Measurements from ENCODE around the gene INO80.
"Not testable (repeated sequence)": the region's sequence is repeated elsewhere in the genome, so short reads cannot be mapped to it uniquely, and the experiment has no call there.

INO80 gene

DNA sequence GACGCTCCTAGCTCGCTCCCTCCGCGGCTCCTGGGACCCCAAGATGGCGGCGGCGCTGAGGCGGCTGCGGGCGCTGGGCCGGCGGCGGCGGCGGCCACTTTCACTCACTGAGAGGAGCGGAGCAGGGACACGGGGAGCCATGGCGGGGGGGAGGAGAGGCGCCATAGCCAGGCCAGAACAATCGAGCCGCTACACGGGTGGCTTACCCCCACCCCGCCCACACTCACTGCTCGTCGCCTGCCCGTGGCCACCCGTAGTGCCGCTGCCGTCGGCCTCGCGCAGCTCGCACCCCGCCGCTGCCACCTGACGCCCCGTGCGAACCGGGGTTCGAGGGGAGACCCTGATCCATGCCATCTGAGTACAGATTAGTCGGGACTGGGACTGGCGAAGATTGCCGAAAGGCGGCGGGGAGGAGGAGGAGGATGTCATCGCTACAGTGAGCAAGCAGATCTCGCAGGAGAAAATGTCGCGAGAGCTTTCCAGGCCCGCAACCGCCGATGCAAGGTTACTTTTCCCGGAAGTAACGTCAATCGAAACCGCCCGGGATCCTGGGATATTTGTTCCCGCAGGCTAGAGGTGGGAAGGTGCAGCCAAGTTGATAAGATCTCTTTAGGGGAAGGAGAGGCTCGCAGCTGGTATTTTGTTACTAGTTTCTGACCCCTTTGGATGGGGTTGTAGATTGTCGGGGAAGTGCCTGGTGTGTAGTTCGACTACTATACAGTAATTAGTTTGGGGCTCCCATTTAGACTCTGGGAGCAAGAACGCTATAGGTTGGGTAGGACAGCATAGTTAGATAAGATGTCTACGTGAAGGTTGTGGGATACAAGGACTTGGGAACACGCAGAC is at the start of gene INO80:
TSS of gene INO80 (minus strand) at position 165 of the 846 bp plus-strand sequence. CDS start 19,970 bp downstream, outside the sequence.
- peak; percentile 97 for DNase-seq

- no peak for DNase-seq
Measured at GRCh38 chr15:41161736-41162135, 45.7 kb upstream of the INO80 start.

DNA sequence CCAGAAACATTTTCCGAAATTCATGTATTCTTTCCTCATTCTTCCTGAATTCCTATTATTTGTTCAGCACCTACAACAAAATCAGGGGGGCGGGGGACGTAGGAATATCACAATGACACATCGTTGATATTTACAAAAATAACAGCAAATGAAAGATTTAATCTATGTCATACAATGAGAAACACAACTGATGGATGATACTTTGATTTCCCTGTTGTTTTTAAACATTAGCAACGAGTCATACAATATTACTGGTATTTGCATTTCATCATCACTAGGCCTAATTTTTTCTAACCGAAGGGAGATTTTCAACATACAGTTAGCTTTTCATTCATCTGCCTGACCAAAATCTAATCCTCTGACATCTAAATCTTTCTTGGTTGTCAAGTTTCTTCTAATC is 45.3 kb upstream of the INO80 start:
- no peak for DNase-seq

DNA sequence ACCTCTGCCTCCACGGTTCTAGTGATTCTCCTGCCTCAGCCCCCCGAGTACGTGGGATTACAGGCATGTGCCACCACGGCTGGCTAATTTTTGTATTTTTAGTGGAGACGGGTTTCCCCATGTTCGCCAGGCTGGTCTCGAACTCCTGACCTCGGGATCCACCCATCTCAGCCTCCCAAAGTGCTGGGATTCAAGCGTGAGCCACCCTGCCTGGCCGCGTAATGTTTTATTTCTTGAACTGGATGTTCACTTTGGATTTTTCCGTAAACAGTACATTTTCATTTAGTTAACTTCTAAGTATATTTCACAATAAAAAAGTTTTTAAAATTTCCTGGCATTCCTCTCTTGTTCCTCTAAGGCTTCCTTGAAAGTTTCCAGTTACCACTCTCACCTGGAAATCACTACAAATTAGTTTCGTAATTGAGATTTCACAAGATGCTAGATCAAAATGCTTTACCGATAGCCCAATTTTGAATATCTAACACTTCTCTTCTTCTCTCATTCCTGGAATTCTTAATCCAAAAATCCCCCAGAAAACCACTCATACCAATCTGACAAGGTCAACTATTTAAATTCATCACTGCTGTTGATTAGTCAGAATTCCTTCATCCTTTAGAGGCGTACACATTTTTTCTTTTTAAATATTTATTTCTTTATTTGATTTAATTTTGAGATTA is 44.7 kb upstream of the INO80 start:
- DNase-seq: no peak

- DNase-seq: no peak
Measured at GRCh38 chr15:41154412-41154811, 38.3 kb upstream of the INO80 start.

DNA sequence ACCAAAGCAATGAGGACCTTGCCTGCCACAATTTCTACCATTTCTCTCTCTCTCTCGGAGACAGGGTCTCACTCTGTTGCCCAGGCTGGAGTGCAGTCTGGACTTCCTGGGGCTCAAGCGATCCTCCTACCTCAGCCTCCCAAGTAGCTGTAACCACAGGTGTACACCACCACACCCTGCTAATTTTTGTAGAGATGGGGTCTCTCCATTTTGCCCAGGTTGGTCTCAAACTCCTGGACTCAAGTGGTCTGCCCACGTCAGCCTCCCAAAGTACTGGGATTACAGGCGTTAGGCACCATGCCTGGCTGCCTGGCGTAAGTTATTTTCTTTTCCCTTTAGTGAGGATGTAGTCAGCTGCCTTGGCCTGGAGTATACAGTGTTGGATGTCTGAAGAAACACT is 37.7 kb upstream of the INO80 start:
- peak; percentile 34 for DNase-seq

DNA sequence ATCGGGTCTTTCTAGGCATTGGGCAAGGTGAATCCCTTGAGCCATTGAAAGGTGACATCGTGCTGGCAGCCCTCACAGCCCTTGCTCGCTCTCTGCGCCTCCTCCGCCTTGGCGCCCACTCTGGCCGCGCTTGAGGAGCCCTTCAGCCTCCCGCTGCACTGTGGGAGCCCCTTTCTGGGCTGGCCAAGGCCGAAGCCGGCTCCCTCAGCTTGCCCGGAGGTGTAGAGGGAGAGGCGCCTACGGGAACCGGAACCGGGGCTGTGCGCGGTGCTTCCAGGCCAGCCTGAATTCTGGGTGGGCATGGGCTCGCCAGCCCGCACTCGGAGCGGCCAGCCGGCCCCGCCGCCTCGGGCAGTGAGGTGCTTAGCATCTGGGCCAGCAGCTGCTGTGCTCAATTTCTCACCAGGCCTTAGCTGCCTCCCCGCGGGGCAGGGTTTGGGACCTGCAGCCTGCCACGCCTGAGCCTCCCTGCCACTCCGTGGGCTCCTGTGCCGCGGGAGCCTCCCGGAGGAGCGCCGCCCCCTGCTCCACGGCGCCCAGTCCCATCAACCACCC is 35.4 kb upstream of the INO80 start:
- DNase-seq: peak; percentile 36

- peak; percentile 5 for DNase-seq
Measured at GRCh38 chr15:41150279-41150678, 34.2 kb upstream of the INO80 start.

GRCh38 chr15:41148065-41148464 is 32.0 kb upstream of the INO80 start:
- no peak for DNase-seq

GRCh38 chr15:41139619-41140018 is 23.5 kb upstream of the INO80 start:
- no peak for DNase-seq

GRCh38 chr15:41139112-41139511 is 23.0 kb upstream of the INO80 start:
- not testable (repeated sequence) for DNase-seq

DNA sequence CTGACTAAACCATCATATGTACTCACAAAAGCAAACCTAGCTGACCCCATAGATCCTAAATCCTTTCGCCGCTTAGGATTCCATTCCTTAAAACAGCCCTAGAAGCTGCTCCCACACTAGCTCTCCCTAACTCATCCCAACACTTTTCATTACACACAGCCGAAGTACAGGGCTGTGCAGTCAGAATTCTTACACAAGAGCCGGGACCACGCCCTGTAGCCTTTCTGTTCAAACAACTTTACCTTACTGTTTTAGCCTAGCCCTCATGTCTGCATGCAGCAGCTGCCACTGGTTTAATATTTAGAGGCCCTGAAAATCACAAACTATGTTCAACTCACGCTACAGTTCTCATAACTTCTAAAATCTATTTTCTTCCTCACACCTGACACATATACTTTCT is 19.5 kb upstream of the INO80 start:
- not testable (repeated sequence) for DNase-seq

GRCh38 chr15:41133454-41133853 is 17.4 kb upstream of the INO80 start:
- peak; percentile 46 for DNase-seq

GRCh38 chr15:41132094-41132493 is 16.0 kb upstream of the INO80 start:
- peak; percentile 45 for DNase-seq

- peak; percentile 2 for DNase-seq
Measured at GRCh38 chr15:41128174-41128902, 12.3 kb upstream of the INO80 start.

DNA sequence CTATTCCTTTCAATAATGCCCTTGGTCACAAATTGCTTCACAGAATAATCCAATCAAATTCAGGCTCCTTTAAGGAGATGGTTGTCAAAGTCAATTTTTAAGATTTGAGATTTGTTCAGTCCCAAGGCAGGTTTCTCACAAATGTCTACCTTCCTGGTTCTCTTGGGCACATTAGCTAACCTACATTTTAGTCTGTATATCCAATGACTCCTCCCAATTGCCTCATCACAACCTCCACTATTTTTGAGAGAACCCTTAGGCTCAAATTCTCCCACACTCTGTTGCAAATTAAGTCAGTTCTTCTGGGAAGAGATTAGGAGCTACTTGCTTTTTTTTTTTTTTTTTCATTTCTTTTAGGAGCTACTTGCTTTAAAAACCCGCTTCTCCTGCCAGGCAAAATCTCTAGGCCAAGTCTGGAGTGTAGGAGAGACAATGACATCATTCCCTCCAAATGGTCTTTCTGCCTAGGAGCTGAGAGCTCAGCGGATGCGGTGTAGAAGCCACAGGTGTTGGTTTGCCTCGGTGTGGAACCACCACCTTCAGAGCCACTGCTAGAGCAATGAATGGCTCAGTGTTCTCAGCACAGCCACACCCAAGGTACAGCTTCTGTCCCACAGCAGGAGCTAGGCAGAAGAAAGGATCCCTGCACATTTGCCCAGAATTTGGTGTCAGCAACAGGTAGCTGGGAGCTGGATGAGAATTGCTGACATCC is 10.0 kb upstream of the INO80 start:
- DNase-seq: no peak

DNA sequence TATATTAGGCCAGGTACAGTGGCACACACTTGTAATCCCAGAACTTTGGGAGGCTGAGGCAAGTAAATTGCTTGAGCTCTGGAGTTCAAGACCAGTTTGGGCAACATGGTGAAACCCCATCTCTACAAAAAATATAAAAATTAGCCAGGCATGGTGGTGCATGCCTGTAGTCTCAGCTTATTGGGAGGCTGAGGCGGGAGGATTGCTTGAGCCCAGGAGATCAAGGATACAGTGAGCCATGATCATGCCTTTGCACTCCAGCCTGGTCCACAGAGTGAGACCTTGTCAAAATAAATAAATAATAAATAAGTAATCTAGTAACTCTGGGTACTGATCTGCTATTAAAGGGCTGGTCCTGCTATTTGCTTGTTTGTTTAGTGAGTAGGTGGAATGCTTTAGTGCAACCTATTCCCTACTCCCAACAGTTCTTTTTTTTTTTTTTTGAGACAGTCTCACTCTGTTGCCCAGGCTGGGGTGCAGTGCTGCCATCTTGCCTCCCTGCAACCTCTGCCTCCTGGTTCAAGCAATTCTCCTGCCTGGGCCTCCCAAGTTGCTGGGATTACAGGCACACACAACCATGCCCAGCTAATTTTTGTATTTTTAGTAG is 9.1 kb upstream of the INO80 start:
- DNase-seq: no peak

DNA sequence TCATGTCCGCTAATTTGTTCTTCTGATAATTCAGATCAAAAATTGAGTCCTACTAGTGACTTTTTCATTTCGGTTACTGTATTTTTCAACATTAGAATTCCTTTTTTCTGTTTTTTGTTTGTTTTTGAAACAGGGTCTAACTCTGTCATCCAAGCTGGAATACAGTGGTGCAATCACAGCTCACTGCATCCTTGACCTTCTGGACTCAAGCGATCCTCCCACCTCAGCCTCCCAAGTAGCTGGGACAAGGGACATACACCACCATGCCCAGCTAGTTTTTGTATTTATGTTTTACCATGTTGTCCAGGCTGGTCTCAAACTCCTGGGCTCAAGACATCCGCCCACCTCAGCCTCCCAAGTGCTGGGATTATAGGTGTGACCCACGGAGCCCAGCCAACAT is 8.0 kb upstream of the INO80 start:
- no peak for DNase-seq

GRCh38 chr15:41122849-41123248 is 6.8 kb upstream of the INO80 start:
- DNase-seq: no peak

DNA sequence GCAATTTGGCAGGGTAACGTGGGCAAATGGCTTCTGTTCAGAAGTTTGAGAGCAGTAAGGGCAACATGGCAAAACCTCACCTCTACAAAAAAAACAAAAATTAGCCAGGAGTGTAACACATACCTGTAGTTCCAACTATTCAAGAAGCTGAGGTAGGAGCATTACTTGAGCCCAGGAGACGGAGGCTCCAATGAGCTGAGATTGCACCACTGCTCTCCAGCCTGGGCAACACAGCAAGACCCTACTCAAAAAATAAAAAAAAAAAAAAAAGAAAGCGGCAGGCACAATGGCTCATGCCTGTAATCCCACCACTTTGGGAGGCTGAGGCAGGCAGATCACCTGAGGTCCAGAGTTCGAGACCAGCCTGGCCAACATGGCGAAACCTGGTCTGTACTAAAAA is 5.9 kb upstream of the INO80 start:
- no peak for DNase-seq

DNA sequence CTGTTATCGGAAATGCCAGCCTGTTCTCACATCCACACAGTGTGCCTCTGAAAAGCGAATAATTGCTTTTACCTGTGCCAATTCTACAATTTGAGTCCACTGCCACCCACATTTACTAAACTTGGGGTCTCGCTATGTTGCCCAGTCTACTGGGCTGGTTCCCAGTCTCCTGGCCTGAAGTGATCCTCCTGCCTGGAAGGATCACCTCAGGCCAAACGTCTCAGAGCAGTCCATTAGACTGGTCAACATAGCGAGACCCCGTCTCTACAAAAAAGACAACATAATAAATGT is 827 bp upstream of the INO80 start:
- no peak for DNase-seq

DNA sequence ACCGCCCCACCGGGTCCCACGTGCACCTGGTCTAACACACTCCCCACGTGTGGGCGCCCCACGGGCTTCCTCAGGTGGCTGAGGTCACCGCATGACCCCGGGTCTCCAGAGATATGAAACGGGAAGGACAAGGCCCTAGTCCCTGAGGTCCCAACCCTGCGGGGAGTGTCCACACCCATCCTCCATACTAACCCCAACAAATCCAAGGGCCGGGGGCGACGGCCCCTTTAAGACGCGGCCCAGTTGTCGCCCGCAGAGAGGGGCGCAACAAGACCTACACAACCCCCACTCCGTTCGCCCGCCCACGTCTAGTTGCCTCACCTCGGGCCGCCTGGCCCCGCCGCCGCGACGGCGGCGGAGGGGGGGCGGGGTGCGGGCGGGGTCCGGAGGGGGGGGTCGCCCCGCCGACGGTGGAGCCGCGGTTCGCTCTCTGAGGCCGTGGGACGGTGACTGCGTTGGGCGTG is 396 bp downstream of the INO80 start:
- DNase-seq: peak; percentile 92
